Retinal pigment epithelial cell (primary cell): ENCODE results near the gene MYBPC3.

Source experiments
- DNase-seq: peaks from one replicate; pipeline ENCODE4 v3.0.0-alpha.2; 2010; ENCODE audit warnings: low read depth
- H3K4me3 ChIP-seq: 2 replicates; pipeline ENCODE4 v1.5.1; 2011; ENCODE audit warnings: mild to moderate bottlenecking, low read length, control low read depth, moderate library complexity
- TF ChIP-seq, protein P1 (sequence below): conservative IDR thresholded peaks from 2 replicates; pipeline ENCODE4 v1.5.1; 2011; ENCODE audit warnings: low read depth, low read length, control low read depth, inconsistent platforms

MYBPC3 gene

DNA sequence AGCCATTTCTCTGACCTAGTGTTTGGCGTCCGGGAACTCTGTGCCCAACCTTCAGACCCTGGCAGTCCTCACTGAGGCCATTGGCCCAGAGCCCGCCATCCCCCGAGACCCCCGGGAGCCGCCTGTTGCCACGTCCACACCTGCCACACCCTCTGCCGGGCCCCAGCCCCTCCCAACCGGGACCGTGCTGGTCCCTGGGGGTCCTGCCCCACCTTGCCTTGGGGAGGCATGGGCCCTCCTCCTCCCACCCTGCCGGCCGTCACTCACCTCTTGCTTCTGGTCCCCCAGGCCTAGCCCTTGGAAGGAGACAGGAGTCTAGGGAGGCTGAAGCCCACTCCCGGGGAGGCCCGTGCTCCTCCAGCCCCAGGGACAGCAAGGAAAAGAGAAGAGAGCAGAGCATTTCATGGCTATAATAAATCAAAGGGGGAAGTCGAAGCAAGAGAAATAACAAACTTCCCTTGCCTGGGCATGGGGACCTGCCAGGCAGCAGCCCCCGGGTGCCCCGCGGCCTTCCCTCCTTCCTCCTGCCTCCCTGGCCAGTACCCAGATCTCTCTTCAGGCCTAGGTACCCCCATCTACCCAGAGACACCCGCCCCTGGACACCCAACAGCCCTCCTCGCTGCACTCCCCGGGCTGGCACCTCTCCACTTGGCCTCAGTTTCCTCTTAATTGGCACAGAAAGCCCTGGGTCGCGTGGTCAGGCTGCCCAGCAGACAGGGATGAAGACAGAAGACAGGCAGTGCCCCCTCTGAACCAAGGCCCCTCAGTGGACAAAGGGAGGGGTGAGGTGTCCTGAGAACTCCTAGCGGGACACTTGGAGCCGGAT lies 42.9 kb upstream of the MYBPC3 start:
- TF ChIP-seq, protein P1, sequence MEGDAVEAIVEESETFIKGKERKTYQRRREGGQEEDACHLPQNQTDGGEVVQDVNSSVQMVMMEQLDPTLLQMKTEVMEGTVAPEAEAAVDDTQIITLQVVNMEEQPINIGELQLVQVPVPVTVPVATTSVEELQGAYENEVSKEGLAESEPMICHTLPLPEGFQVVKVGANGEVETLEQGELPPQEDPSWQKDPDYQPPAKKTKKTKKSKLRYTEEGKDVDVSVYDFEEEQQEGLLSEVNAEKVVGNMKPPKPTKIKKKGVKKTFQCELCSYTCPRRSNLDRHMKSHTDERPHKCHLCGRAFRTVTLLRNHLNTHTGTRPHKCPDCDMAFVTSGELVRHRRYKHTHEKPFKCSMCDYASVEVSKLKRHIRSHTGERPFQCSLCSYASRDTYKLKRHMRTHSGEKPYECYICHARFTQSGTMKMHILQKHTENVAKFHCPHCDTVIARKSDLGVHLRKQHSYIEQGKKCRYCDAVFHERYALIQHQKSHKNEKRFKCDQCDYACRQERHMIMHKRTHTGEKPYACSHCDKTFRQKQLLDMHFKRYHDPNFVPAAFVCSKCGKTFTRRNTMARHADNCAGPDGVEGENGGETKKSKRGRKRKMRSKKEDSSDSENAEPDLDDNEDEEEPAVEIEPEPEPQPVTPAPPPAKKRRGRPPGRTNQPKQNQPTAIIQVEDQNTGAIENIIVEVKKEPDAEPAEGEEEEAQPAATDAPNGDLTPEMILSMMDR: no peak
- H3K4me3 ChIP-seq: no peak overlapping the region
- DNase-seq: no peak

DNA sequence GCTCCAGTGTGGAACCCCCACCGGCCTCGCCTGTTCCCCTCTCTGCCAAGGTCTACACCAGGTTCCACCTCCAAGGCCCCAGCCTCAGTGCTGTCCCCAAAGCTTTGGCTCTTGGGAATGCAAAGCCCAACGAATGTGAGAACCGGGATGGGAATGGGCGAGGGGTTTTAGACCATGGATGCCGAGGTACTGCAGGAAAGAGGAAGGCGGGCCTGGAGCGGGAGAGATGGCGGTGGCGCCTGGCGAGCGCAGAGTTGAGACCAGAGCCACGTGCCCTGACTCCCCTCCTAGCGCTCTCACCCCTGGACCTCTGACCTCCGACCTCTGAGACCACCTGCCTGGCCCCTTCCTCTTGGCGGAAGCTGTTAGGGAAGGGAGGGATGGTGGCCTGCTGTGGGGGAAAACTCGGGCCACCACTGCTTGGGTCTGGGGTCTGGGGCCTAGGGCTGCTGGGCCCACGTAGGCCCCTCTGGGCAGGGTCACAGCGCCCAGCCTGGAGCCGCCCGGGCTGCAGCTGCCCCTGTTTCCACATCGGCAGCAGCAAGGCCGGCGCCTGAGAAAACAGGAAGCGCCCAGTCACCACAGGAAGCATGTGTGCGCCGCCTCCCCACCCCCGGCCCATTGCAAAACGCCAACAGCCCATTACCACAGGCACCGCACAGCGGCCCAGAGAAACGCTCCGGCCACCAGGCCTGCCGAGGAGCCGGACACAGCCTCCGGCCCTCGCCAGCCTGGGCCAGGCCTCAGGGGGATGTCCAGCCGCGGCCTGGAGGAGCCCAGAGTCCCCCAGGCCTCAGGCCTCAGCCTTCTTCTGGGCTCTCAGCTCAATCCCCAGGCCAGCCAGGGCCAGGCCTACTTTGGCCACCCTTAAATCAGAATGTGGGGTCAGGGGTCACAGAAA lies 42.1 kb upstream of the MYBPC3 start:
- TF ChIP-seq, protein P1: no peak
- no peak for DNase-seq
- no peak overlapping the region for H3K4me3 ChIP-seq

DNA sequence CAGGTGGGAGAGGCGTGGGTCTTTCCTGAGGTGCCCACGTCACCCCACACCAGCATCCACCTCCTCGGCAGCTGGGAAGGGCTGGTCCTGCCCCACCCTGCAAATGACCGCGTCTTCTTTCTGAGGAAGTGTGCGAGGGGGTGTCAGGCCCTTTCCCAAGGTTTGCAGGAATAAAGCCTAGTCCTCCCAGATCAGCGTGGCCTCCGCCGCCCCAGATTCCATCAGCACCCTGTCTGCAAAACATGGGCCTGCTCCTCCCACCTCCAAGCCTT lies 41.5 kb upstream of the MYBPC3 start:
- H3K4me3 ChIP-seq: no peak overlapping the region
- DNase-seq: no peak
- TF ChIP-seq, protein P1: no peak

DNA sequence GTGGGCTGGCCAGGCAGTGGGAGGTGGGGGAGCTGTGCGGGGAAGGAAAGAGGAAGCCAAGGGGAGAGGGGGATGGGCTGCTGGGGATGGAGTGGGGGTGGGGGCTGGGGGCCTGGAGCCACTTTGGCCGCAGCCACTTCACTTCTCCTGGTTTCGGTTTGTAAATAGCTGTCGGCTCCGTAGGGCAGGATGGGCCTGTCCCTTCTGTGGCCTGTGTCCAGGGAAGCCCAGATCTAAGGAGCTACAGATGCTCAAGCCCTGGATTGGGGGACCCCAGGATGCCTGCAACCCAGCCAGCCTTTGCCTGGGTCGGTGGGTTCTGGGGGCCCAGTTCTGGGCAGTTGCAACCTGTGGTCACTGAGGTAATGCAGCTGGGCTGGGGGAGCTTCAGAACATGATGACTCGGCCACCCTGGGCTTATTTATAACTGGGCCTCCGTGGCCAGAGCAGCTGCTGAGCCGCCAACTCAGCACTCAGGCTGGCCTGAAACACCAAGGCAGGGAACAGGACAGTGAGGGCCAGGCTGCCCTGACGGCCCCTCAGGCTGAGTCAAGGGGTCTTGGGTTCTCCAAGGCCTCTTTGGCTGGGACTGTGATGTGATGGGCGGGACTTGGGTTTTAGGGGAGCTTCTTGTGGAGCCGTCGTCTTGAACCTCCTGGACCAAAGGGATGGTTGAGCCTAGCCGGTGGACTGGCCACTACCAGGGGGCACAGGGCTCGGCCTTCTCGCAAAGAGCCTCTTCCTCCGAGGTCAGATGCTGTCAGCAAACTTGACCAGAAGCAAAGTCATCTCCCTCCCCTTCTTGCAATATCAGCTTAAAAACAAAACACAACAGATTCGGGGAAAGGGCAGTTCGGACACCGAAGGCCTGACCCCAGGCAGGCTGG lies 40.9 kb upstream of the MYBPC3 start:
- H3K4me3 ChIP-seq: no peak overlapping the region
- no peak for DNase-seq
- TF ChIP-seq, protein P1: no peak

DNA sequence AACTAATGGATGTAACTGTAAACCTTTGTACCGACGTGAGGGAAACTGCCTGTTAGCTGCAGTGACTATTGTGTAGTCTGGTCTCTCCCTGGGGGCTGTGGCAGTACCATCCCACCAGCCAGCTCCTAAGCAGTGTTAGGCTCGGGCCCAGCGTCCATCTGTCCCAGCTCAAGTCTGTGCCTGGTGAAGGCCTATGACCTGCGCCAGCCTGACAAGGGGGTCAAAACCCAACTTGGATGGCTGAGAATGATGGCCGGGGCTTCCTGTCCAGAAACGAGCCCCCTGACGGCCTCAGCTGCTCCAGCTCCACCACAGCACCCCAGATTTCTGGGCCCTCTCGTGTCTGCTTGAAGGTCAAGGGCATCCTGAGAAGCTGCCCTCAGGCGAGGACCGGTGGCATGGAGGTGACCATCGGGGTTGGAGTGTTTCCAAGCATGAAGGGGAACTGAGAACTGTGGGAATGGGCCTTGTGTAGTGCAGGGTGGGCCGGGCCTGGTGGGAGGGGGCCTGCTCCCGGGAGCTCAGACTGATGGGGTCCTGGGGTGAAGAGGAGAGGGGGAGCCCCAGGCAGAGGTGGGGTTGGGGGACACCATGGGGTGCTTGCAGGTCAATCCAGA lies 40.2 kb upstream of the MYBPC3 start:
- no peak overlapping the region for H3K4me3 ChIP-seq
- DNase-seq: no peak
- TF ChIP-seq, protein P1: no peak

DNA sequence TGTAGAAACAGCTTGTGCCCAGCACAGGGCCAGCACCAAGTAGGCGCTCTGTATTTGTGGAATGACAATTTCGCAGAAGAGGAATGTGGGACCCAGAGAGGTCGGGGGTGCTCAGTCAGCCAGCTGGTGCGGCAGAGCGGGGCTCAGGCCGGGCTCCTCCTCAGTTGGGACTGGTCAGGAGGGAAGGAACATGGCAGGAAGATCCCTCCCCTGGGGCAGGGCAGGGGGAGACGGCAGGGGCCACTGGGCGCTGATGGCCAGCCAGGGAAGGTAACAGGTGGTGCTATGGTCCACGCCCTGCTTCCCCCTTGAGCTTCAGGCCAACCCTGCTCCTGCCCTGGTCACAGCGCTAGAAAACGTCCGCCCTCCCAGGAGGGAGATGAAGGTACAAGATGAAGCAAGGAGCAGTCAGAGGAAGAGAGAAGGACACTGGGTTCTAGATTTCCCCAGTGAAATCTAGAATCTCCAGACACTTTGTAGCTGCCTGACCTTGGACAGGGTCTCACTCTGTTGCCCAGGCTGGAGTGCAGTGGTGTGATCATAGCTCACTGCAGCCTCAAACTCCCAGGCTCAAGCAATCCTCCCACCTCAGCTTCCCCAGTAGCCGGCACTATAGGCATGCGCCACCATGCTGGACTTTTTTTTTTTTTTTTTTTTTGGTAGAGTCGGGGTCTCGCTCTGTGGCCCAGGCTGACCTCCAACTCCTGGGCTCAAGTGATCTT lies 39.4 kb upstream of the MYBPC3 start:
- H3K4me3 ChIP-seq: no peak overlapping the region

More for the DNA sequence above, 39.4 kb upstream of the MYBPC3 start:
- TF ChIP-seq, protein P1: no peak
- no peak for DNase-seq
